MCF 10A (cell line): ENCODE measurements around the gene NYAP1. TPM values are rescaled to one million over a fixed set of nuclear protein-coding genes. Genes with fewer than 3 reads are reported as not detected.

Experiments used
- BruUV-seq: library from RNA; stranded (reverse); fragments of 400-500 nt; replicated peaks from 2 replicates; lab custom pipeline; 2021; lab: Mats Ljungman, UMichigan
- CTCF ChIA-PET: fragments of 300-600 bp; sonication (Branson Sonifier 250); formaldehyde crosslinking; extraction: SDS; loops from one replicate; lab custom pipeline; 2021; ENCODE audit warnings: antibody characterized with exemption, inconsistent platforms; lab: Yijun Ruan, JAX
- POLR2A ChIA-PET: fragments of 300-600, 350-650 bp; sonication (Branson Sonifier 250); formaldehyde crosslinking; extraction: SDS; loops from one replicate; lab custom pipeline; 2020; ENCODE audit warnings: antibody characterized with exemption, inconsistent platforms; lab: Yijun Ruan, JAX
- DNase-seq: peaks from one replicate; pipeline ENCODE4 v3.0.0-alpha.2; 2018; ENCODE audit not compliant: unreplicated experiment
- H3K27ac Mint-ChIP-seq: one replicate; pipeline ENCODE4 v1.8.0; 2022; ENCODE audit warnings: mild to moderate bottlenecking, low read depth, mixed read lengths; ENCODE audit not compliant: unreplicated experiment
- H3K27me3 Mint-ChIP-seq: one replicate; pipeline ENCODE4 v1.8.0; 2022; ENCODE audit warnings: mixed read lengths; ENCODE audit not compliant: insufficient read depth, unreplicated experiment
- H3K36me3 Mint-ChIP-seq: one replicate; pipeline ENCODE4 v1.8.0; 2022; ENCODE audit warnings: mild to moderate bottlenecking, moderate library complexity, mixed read lengths; ENCODE audit not compliant: insufficient read depth, unreplicated experiment
- H3K4me1 Mint-ChIP-seq: one replicate; pipeline ENCODE4 v1.8.0; 2022; ENCODE audit warnings: mixed read lengths; ENCODE audit not compliant: insufficient read depth, unreplicated experiment
- H3K4me3 Mint-ChIP-seq: one replicate; pipeline ENCODE4 v1.8.0; 2022; ENCODE audit warnings: mild to moderate bottlenecking, moderate library complexity, mixed read lengths; ENCODE audit not compliant: unreplicated experiment
- H3K9me3 Mint-ChIP-seq: one replicate; pipeline ENCODE4 v1.8.0; 2022; ENCODE audit warnings: mixed read lengths; ENCODE audit not compliant: unreplicated experiment
- CTCF ChIP-seq: fragments of 200-600 bp; IDR thresholded peaks from one replicate; pipeline ENCODE4 v1.8.0; 2022; ENCODE audit warnings: antibody characterized with exemption, mild to moderate bottlenecking; ENCODE audit not compliant: unreplicated experiment
- intact Hi-C: fragments of 100-400 bp; cut with micrococcal nuclease; formaldehyde crosslinking; loops from 2 replicates; pipeline ENCODE4 v1.14.1; 2022
- total RNA-seq: library from RNA; stranded (reverse); gene quantifications from 2 replicates; pipeline ENCODE4 v1.2.3, GENCODE V29; 2022

NYAP1 gene
- total RNA-seq, 1 experiment from 2014 or later: 0.21 TPM

GRCh38 chr7:100476101-100476780 lies 7.5 kb upstream of the NYAP1 start:
- ChIA-PET POLR2A (interaction anchor here (1.6 to 2.4 kb wide), 2 partner anchors 63 to 110 kb away, joined by 6 to 10 read pairs; partner anchors contain the start of genes AGFG2, FBXO24 and LRCH4), CTCF (interaction anchor here (0.6 to 4.8 kb wide), 5 partner anchors 11 to 88 kb away, joined by 3 to 45 read pairs (median 5); no protein-coding TSS in a partner anchor)
- DNase-seq: no peak
- BruUV-seq: no TSS peak
- H3K4me1 Mint-ChIP-seq: peaks cover 12% of the 10 kb centered on the region
- H3K27ac Mint-ChIP-seq: peak overlapping the region; percentile 89
- no peaks in the 10 kb centered on the region for H3K9me3 Mint-ChIP-seq
- H3K36me3 Mint-ChIP-seq: peaks cover 17% of the 10 kb centered on the region
- intact Hi-C loops: loop anchor here (5.0 kb wide), 1 partner anchor 196 kb away; the partner anchor contains the start of gene GNB2
- H3K4me3 Mint-ChIP-seq: peak overlapping the region; percentile 93
- no peaks in the 10 kb centered on the region for H3K27me3 Mint-ChIP-seq
- TF ChIP-seq CTCF: no peak

DNA sequence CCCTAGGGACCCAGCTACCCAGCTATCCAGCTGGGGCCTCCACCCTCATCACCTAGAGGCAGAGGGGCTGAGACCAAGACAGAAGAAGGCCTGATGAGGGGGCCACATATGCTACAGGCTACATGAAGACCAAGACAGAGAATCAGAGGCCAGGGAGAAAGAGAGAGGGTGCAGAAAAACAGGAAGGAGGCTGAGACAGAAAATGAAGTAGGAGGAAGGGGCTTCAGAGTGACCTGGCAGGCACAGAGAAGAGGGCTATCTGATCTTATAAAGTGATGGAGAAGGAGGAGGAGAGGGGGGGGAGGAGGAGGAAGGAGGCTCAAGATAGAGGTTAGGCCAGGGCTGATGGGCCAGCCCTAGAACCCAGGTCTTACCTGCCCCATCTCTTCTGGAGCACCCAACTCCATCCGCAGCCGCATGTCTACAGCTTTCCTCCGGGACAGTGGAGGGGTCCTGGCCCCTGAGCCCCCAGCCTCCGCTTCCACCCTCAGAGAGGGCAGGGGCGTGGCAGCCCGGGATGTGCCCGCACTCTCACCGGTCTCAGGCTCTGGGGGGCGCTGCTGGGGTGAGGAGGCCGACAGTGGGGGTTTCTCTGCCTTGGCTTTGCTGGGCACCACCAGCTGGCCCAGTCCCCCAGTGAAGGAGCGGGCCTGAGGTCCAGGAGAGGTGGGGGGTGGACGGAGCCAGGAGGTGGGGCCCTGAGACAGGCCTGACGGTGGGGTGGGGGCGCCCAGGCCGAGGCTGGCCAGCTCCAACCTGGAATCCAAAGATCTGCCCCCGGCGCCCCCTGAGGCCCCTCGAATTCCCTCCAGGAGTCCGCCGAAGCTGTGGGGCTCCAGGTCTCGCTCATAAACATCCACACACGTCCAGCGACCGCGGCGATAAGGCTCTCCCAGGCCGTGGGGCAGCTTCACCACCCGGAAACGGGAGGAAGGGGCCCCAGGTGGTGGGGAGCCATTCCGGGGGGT lies 6.5 kb upstream of the NYAP1 start:
- no TSS peak for BruUV-seq
- Mint-ChIP-seq H3K9me3 (no peaks in the 10 kb centered on the region), H3K4me1 (peaks cover 12% of the 10 kb centered on the region), H3K27ac (peak overlapping the region; percentile 65), H3K27me3 (no peaks in the 10 kb centered on the region), H3K36me3 (peaks cover 17% of the 10 kb centered on the region), H3K4me3 (peak overlapping the region; percentile 93)
- intact Hi-C loops: loop anchor here (5.0 kb wide), 1 partner anchor 195 kb away; the partner anchor contains the start of gene GNB2
- TF ChIP-seq CTCF: peak; percentile 13
- POLR2A ChIA-PET: interaction anchor here (0.6 to 3.0 kb wide), 8 partner anchors 39 to 109 kb away, joined by 3 to 18 read pairs (median 8); partner anchors contain the start of genes AGFG2, FBXO24 and LRCH4
- CTCF ChIA-PET: interaction anchor here (0.5 to 4.8 kb wide), 12 partner anchors 8 to 856 kb away, joined by 3 to 45 read pairs (median 4); no protein-coding TSS in a partner anchor
- DNase-seq: no peak

DNA sequence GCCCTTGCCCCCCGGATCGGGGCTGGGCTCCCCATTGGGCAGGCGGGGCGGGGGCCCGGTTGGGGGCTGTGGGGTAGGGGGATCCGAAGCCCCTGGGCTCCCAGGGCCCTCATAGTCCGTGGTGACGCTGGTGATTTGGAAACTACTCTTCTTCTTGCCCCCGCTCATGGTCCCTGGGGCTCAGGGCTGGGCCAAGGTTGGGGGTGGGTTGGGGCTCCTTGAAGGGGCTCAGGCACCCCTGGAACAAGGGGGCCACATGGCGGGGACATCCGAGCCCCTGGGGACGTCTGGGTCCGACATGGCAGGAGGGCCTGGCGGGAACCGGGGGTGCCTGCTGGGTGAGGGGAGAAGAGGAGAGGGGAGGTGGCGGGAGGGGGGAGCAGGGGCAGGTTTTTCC lies 5.9 kb upstream of the NYAP1 start:
- H3K27me3 Mint-ChIP-seq: no peaks in the 10 kb centered on the region
- no peak for TF ChIP-seq CTCF
- H3K4me1 Mint-ChIP-seq: peaks cover 12% of the 10 kb centered on the region
- peak overlapping the region; percentile 99 for H3K27ac Mint-ChIP-seq
- H3K9me3 Mint-ChIP-seq: no peaks in the 10 kb centered on the region
- no peak for DNase-seq
- intact Hi-C loops: loop anchor here (5.0 kb wide), 1 partner anchor 194 kb away; the partner anchor contains the start of gene GNB2
- BruUV-seq: no TSS peak
- peaks cover 20% of the 10 kb centered on the region for H3K36me3 Mint-ChIP-seq
- ChIA-PET POLR2A (interaction anchor here (0.6 to 3.0 kb wide), 10 partner anchors 31 to 109 kb away, joined by 3 to 18 read pairs (median 9); partner anchors contain the start of genes AGFG2, FBXO24 and LRCH4), CTCF (interaction anchor here (0.7 to 4.8 kb wide), 6 partner anchors 9 to 214 kb away, joined by 3 to 45 read pairs (median 4); no protein-coding TSS in a partner anchor)
- H3K4me3 Mint-ChIP-seq: peak overlapping the region; percentile 93
